HL-60 (cell line): Measurements from ENCODE around the gene ZFYVE28.

ENCODE experiments used
- DNase-seq, 2 experiments: peaks; one replicate each; pipeline ENCODE4 v3.0.0-alpha.2; 2010 to 2020; ENCODE audit warnings: low read depth in 1 of 2, low spot score in 1 of 2
- H3K27ac ChIP-seq: fragments of 250-450 bp; sonication (Bioruptor Pico); replicated peaks from 2 replicates; pipeline ENCODE4 v1.5.1; 2020; ENCODE audit warnings: mild to moderate bottlenecking, moderate library complexity
- H3K27me3 ChIP-seq: fragments of 250-450 bp; sonication (Bioruptor Pico); 2 replicates; pipeline ENCODE4 v1.5.1; 2021; ENCODE audit warnings: mild to moderate bottlenecking, moderate library complexity; ENCODE audit not compliant: insufficient read depth, poor library complexity, severe bottlenecking
- H3K4me3 ChIP-seq: replicated peaks from 2 replicates; pipeline ENCODE4 v1.5.1; 2011; ENCODE audit warnings: mild to moderate bottlenecking, control low read depth, low read length; ENCODE audit not compliant: insufficient read depth
- CTCF ChIP-seq: IDR thresholded peaks from one replicate; pipeline ENCODE4 v1.5.1; 2011; ENCODE audit warnings: low read length, control low read depth, inconsistent platforms; ENCODE audit not compliant: insufficient read depth
- GABPA ChIP-seq: IDR thresholded peaks from 2 replicates; pipeline ENCODE4 v1.6.1; 2012; ENCODE audit warnings: low read depth
- POLR2AphosphoS5 ChIP-seq: IDR thresholded peaks from 2 replicates; pipeline ENCODE4 v1.6.1; 2012; ENCODE audit warnings: low read depth
- REST ChIP-seq: IDR thresholded peaks from 2 replicates; pipeline ENCODE4 v1.6.1; 2012; ENCODE audit warnings: low read depth; ENCODE audit not compliant: insufficient replicate concordance
- SPI1 ChIP-seq: IDR thresholded peaks from 2 replicates; pipeline ENCODE4 v1.6.1; 2012; ENCODE audit warnings: low read depth, mild to moderate bottlenecking, borderline replicate concordance

ZFYVE28 gene

GRCh38 chr4:2411786-2412510 lies 6.5 kb downstream of the ZFYVE28 start:
- no peak for DNase-seq
- Histone ChIP-seq H3K27ac (peak overlapping the region; percentile 70), H3K27me3 (peaks cover 6% of the 10 kb centered on the region), H3K4me3 (no peak overlapping the region)
- TF ChIP-seq CTCF (no peak), REST (no peak), SPI1 (no peak), POLR2AphosphoS5 (no peak), GABPA (no peak)

GRCh38 chr4:2409381-2409783 lies 9.1 kb downstream of the ZFYVE28 start:
- TF ChIP-seq CTCF (no peak), GABPA (no peak), REST (no peak), SPI1 (no peak), POLR2AphosphoS5 (no peak)
- H3K27me3 ChIP-seq: no peaks in the 10 kb centered on the region
- H3K4me3 ChIP-seq: no peak overlapping the region
- H3K27ac ChIP-seq: no peak overlapping the region
- no peak for DNase-seq

GRCh38 chr4:2408976-2409375 lies 9.5 kb downstream of the ZFYVE28 start:
- DNase-seq: no peak

More at GRCh38 chr4:2408976-2409375, 9.5 kb downstream of the ZFYVE28 start:
- Histone ChIP-seq H3K27me3 (no peaks in the 10 kb centered on the region), H3K27ac (no peak overlapping the region), H3K4me3 (no peak overlapping the region)
- TF ChIP-seq POLR2AphosphoS5 (no peak), CTCF (no peak), GABPA (no peak), REST (no peak), SPI1 (no peak)
